OCI-LY7 (cell line): ENCODE data around the gene DTX1. TPM values are rescaled to one million over a fixed set of nuclear protein-coding genes. Genes with fewer than 3 reads are reported as not detected.

Experiments
- BruUV-seq: library from RNA; stranded (reverse); fragments of 400-500 nt; replicated peaks from 2 replicates; lab custom pipeline; 2021; lab: Mats Ljungman, UMichigan
- CTCF ChIA-PET: fragments of 300-600 bp; sonication (Branson Sonifier 250); formaldehyde crosslinking; loops from one replicate; lab custom pipeline; 2022; ENCODE audit warnings: antibody characterized with exemption; ENCODE audit not compliant: unreplicated experiment; lab: Charles Lee
- POLR2A ChIA-PET: fragments of 300-600 bp; sonication (Branson Sonifier 250); formaldehyde crosslinking; loops from one replicate; lab custom pipeline; 2022; ENCODE audit warnings: antibody characterized with exemption; lab: Charles Lee
- DNase-seq: peaks from one replicate; pipeline ENCODE4 v3.0.0-alpha.2; 2015; ENCODE audit warnings: low spot score
- H2AFZ ChIP-seq: fragments of 200-600 bp; sonication (generic), shearing (Covaris generic); 2 replicates; pipeline ENCODE4 v1.6.1; 2014; ENCODE audit warnings: mild to moderate bottlenecking, antibody characterized with exemption, low read length, moderate library complexity
- H3K27ac ChIP-seq: fragments of 200-600 bp; sonication (generic); 2 replicates; pipeline ENCODE4 v1.5.1; 2014; ENCODE audit warnings: mixed run types, low read depth, mild to moderate bottlenecking, moderate library complexity, low read length, inconsistent platforms; ENCODE audit not compliant: poor library complexity, severe bottlenecking
- H3K36me3 ChIP-seq: fragments of 200-600 bp; sonication (generic); 2 replicates; pipeline ENCODE4 v1.6.1; 2014; ENCODE audit warnings: mild to moderate bottlenecking, antibody characterized with exemption, low read length, moderate library complexity, mixed read lengths; ENCODE audit not compliant: insufficient read depth
- H3K4me1 ChIP-seq: fragments of 200-600 bp; sonication (generic); 2 replicates; pipeline ENCODE4 v1.5.1; 2014; ENCODE audit warnings: mild to moderate bottlenecking, low read length; ENCODE audit not compliant: insufficient read depth, poor library complexity, severe bottlenecking
- H3K4me2 ChIP-seq: fragments of 200-600 bp; sonication (generic); 2 replicates; pipeline ENCODE4 v1.6.1; 2014; ENCODE audit warnings: mild to moderate bottlenecking, low read length
- H3K4me3 ChIP-seq: fragments of 200-600 bp; sonication (generic); 2 replicates; pipeline ENCODE4 v1.5.1; 2014; ENCODE audit warnings: mild to moderate bottlenecking, low read depth, low read length; ENCODE audit not compliant: poor library complexity, severe bottlenecking
- H3K79me2 ChIP-seq: fragments of 200-600 bp; sonication (generic); 2 replicates; pipeline ENCODE4 v1.6.1; 2016; ENCODE audit warnings: low read depth, mild to moderate bottlenecking, low read length, moderate library complexity, mixed read lengths; ENCODE audit not compliant: insufficient read depth
- H3K9me2 ChIP-seq: fragments of 200-600 bp; sonication (generic); 2 replicates; pipeline ENCODE4 v1.6.1; 2016; ENCODE audit warnings: mild to moderate bottlenecking, low read length, mixed read lengths; ENCODE audit not compliant: insufficient read depth
- H3K9me3 ChIP-seq: fragments of 200-600 bp; sonication (generic); 2 replicates; pipeline ENCODE4 v1.6.1; 2014; ENCODE audit warnings: mild to moderate bottlenecking, mixed run types, low read length, mixed read lengths
- H4K20me1 ChIP-seq: fragments of 200-600 bp; sonication (generic); 2 replicates; pipeline ENCODE4 v1.6.1; 2014; ENCODE audit warnings: mild to moderate bottlenecking, antibody characterized with exemption, low read length, moderate library complexity, mixed read lengths; ENCODE audit not compliant: insufficient read depth
- EZH2phosphoT487 ChIP-seq: fragments of 200-600 bp; sonication (generic); IDR thresholded peaks from 2 replicates; pipeline ENCODE4 v1.6.1; 2018; ENCODE audit warnings: low read depth, borderline replicate concordance, mild to moderate bottlenecking, mixed run types, antibody characterized with exemption, low read length, moderate library complexity, mixed read lengths
- intact Hi-C: fragments of 100-400 bp; cut with micrococcal nuclease; formaldehyde crosslinking; loops from one replicate; pipeline ENCODE4 v1.10.0; 2022; ENCODE audit not compliant: unreplicated experiment
- total RNA-seq, 2 experiments: library from RNA; depleted of rRNA in 1 of 2; stranded (reverse); fragments of >200 nt in 1 of 2; shearing (Covaris generic) in 1 of 2; gene quantifications; 2 replicates each; pipeline ENCODE4 v1.2.3, GENCODE V29; 2014 to 2022
- TF ChIP-seq, protein P1 (sequence below): fragments of 200-600 bp; sonication (generic); conservative IDR thresholded peaks from 2 replicates; pipeline ENCODE4 v1.5.1; 2014; ENCODE audit warnings: mild to moderate bottlenecking, antibody characterized with exemption, low read length, moderate library complexity, mixed read lengths

The DTX1 gene
- total RNA-seq, 2 experiments from 2014 or later: 293 to 535 TPM

- intact Hi-C loops: loop anchor here (1.0 kb wide), 1 partner anchor 11 kb away; no protein-coding TSS in a partner anchor
- TF ChIP-seq, protein P1, sequence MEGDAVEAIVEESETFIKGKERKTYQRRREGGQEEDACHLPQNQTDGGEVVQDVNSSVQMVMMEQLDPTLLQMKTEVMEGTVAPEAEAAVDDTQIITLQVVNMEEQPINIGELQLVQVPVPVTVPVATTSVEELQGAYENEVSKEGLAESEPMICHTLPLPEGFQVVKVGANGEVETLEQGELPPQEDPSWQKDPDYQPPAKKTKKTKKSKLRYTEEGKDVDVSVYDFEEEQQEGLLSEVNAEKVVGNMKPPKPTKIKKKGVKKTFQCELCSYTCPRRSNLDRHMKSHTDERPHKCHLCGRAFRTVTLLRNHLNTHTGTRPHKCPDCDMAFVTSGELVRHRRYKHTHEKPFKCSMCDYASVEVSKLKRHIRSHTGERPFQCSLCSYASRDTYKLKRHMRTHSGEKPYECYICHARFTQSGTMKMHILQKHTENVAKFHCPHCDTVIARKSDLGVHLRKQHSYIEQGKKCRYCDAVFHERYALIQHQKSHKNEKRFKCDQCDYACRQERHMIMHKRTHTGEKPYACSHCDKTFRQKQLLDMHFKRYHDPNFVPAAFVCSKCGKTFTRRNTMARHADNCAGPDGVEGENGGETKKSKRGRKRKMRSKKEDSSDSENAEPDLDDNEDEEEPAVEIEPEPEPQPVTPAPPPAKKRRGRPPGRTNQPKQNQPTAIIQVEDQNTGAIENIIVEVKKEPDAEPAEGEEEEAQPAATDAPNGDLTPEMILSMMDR: no peak
- TF ChIP-seq EZH2phosphoT487: no peak
- Histone ChIP-seq H3K4me2 (peak overlapping the region; percentile 79), H3K4me3 (peak overlapping the region; percentile 37), H3K36me3 (peaks cover 99% of the 10 kb centered on the region), H3K9me3 (no peaks in the 10 kb centered on the region), H4K20me1 (no peaks in the 10 kb centered on the region; the same call in 1 of the 2 replicates), H3K27ac (peak overlapping the region; percentile 97), H3K79me2 (peaks cover 96% of the 10 kb centered on the region), H2AFZ (no peak overlapping the region), H3K4me1 (peaks cover 100% of the 10 kb centered on the region), H3K9me2 (no peaks in the 10 kb centered on the region)
- peak; percentile 88 for DNase-seq
- BruUV-seq: no TSS peak
- POLR2A ChIA-PET: interaction anchor here (0.6 to 3.9 kb wide), 4 partner anchors 11 to 41 kb away, joined by 3 to 18 read pairs (median 6); no protein-coding TSS in a partner anchor
- CTCF ChIA-PET: interaction anchor here (0.6 to 1.3 kb wide), 3 partner anchors 26 to 161 kb away, joined by 4 to 7 read pairs (median 5); no protein-coding TSS in a partner anchor
Measured at GRCh38 chr12:113086249-113087164, 30.0 kb downstream of the DTX1 start.

DNA sequence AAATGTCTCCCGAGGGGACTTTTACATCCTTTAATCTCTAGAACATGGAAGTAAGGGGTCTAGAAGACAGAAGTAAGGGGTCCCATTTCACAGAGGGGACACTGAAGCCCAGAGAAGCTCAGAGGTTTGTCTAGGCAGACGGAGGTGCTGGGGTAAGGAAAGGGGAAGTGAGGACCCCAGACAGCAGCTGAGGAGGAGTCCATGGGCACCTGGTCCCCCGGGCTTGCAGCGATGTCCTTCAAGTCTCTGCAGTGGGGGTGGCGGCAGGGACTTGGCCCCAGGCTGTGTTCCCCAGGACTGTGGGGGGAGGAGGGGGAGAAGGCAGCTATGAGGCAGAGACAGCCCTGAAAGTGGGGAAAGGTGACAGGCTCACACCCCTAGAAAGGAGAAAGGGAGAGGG, 30.7 kb downstream of the DTX1 start:
- H3K36me3 ChIP-seq: peaks cover 99% of the 10 kb centered on the region
- H3K9me2 ChIP-seq: no peaks in the 10 kb centered on the region
- no peaks in the 10 kb centered on the region; the same call in 1 of the 2 replicates for H4K20me1 ChIP-seq
- TF ChIP-seq, protein P1: no peak
- no peak for TF ChIP-seq EZH2phosphoT487
- H3K4me3 ChIP-seq: peak overlapping the region; percentile 37
- H3K79me2 ChIP-seq: peaks cover 94% of the 10 kb centered on the region
- CTCF ChIA-PET: interaction anchor here (0.6 to 1.3 kb wide), 3 partner anchors 27 to 161 kb away, joined by 4 to 7 read pairs (median 5); no protein-coding TSS in a partner anchor
- peak; percentile 87 for DNase-seq
- peak overlapping the region; percentile 79 for H3K4me2 ChIP-seq
- H3K27ac ChIP-seq: peak overlapping the region; percentile 97
- H2AFZ ChIP-seq: no peak overlapping the region
- POLR2A ChIA-PET: interaction anchor here (0.6 to 3.9 kb wide), 4 partner anchors 12 to 29 kb away, joined by 3 to 18 read pairs (median 6); no protein-coding TSS in a partner anchor
- no TSS peak for BruUV-seq
- H3K9me3 ChIP-seq: no peaks in the 10 kb centered on the region
- intact Hi-C loops: no loop called here
- H3K4me1 ChIP-seq: peaks cover 100% of the 10 kb centered on the region
